Naive thymus-derived CD8-positive, alpha-beta T cell (primary cell): ENCODE data around the gene NR2C2AP. TPM values are rescaled to one million over a fixed set of nuclear protein-coding genes. Genes with fewer than 3 reads are reported as not detected.
"Not testable (repeated sequence)": the region's sequence is repeated elsewhere in the genome, so short reads cannot be mapped to it uniquely, and the experiment has no call there.

Source experiments
- ATAC-seq, 2 donors: fragments of 150-1000 bp; cut with Tn5 transposase in 1 of 2; sonication (Bioruptor Pico), chemical (Tn5 transposase) in 1 of 2; 1 replicate in 1 of 2; 2 replicates in 1 of 2; pipeline ENCODE4 v1.10.0; 2021; ENCODE audit warnings: mild to moderate bottlenecking in 2 of 2, moderate library complexity in 2 of 2
- POLR2A ChIA-PET: fragments of 350-600 bp; sonication (Branson Sonifier 250); formaldehyde crosslinking; loops from one replicate; lab custom pipeline; 2021; ENCODE audit warnings: antibody characterized with exemption; lab: Charles Lee
- DNase-seq, 10 donors: peaks; one replicate each; pipeline versions ENCODE4 v3.0.0 to v3.0.0-alpha.2; 2020 to 2022
- H3K27ac Mint-ChIP-seq, 10 donors: one replicate each; pipeline ENCODE4 v1.8.0; 2020 to 2022; ENCODE audit warnings: mild to moderate bottlenecking in 10 of 10, mixed read lengths in 10 of 10, moderate library complexity in 4 of 10, inconsistent platforms in 1 of 10
- H3K27me3 Mint-ChIP-seq, 5 donors: one replicate each; pipeline ENCODE4 v1.8.0; 2021 to 2022; ENCODE audit warnings: mixed read lengths in 5 of 5
- H3K36me3 Mint-ChIP-seq, 3 donors: one replicate each; pipeline ENCODE4 v1.8.0; 2020 to 2022; ENCODE audit warnings: mixed read lengths in 3 of 3, mild to moderate bottlenecking in 2 of 3, inconsistent platforms in 1 of 3
- H3K4me1 Mint-ChIP-seq, 4 donors: one replicate each; pipeline ENCODE4 v1.8.0; 2021 to 2022; ENCODE audit warnings: mixed read lengths in 4 of 4
- H3K4me3 Mint-ChIP-seq, 10 donors: one replicate each; pipeline ENCODE4 v1.8.0; 2020 to 2022; ENCODE audit warnings: mild to moderate bottlenecking in 10 of 10, mixed read lengths in 10 of 10, moderate library complexity in 6 of 10, inconsistent platforms in 1 of 10
- H3K9me3 Mint-ChIP-seq, 9 donors: one replicate each; pipeline ENCODE4 v1.8.0; 2020 to 2022; ENCODE audit warnings: mixed read lengths in 9 of 9, mild to moderate bottlenecking in 3 of 9, inconsistent platforms in 1 of 9, moderate library complexity in 1 of 9
- polyA plus RNA-seq, 3 donors: library from polyadenylated mRNA; unstranded; fragments of 300-500 nt; fragmentation: Illumina TruSeq; gene quantifications; one replicate each; pipeline ENCODE4 v1.2.3, GENCODE V29; 2021
- total RNA-seq, 8 experiments: library from RNA in 2 of 8; stranded (reverse) in 2 of 8; gene quantifications; one replicate each; pipeline ENCODE4 v1.2.3 and lab custom pipeline; 2021 to 2026

Gene NR2C2AP
- total and polyA plus RNA-seq, 5 experiments from 2014 or later: 23.7 to 37.8 (median 31.8) TPM

GRCh38 chr19:19226663-19227062 is 23.4 kb upstream of the NR2C2AP start:
- Mint-ChIP-seq H3K4me3 (no peak overlapping the region), H3K27me3 (peaks cover 2 to 27% (median 15%) of the 10 kb centered on the region in 5 donors), H3K9me3 (no peaks in the 10 kb centered on the region), H3K4me1 (peaks cover 3 to 11% (median 4%) of the 10 kb centered on the region in 4 donors), H3K36me3 (no peaks in the 10 kb centered on the region), H3K27ac (no peak overlapping the region)
- POLR2A ChIA-PET: no interaction called here
- ATAC-seq: no peak
- DNase-seq: no peak

GRCh38 chr19:19226204-19226603 is 23.0 kb upstream of the NR2C2AP start:
- no peaks in the 10 kb centered on the region for H3K36me3 Mint-ChIP-seq
- H3K4me1 Mint-ChIP-seq: peaks cover 3 to 11% (median 4%) of the 10 kb centered on the region in 4 donors
- H3K4me3 Mint-ChIP-seq: no peak overlapping the region
- no peaks in the 10 kb centered on the region for H3K9me3 Mint-ChIP-seq
- ATAC-seq (no peak), DNase-seq (no peak)
- peaks cover 2 to 27% (median 12%) of the 10 kb centered on the region in 5 donors for H3K27me3 Mint-ChIP-seq
- POLR2A ChIA-PET: no interaction called here
- H3K27ac Mint-ChIP-seq: no peak overlapping the region

DNA sequence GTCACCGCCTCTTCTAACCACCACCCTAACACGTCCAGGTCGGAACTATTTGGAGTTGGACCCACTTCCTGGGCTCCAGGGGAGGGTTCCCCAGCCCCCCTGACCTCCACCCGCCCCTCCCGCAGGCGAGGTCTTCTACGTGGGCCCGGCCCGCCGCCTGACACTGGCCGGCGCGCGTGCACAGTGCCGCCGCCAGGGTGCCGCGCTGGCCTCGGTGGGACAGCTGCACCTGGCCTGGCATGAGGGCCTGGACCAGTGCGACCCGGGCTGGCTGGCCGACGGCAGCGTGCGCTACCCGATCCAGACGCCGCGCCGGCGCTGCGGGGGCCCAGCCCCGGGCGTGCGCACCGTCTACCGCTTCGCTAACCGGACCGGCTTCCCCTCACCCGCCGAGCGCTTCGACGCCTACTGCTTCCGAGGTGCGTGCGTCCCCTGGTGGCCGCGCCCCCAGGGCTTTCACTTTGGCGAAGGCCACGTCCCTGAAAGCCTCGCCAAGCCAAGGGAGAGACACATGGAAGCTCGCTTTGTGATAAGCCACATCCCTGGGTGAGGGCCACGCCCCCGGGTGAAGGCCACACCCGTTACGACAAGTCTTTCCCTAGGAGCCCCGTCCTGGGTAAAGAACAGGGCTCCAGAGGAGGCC is 21.8 kb upstream of the NR2C2AP start:
- no peaks in the 10 kb centered on the region for H3K36me3 Mint-ChIP-seq
- POLR2A ChIA-PET: interaction anchor here (1.1 kb wide), 1 partner anchor 32 kb away, joined by 3 read pairs; no protein-coding TSS in a partner anchor
- DNase-seq: peak; percentile 64 to 88 (median 73)
- ATAC-seq: peak; percentile 97 to 98
- H3K4me3 Mint-ChIP-seq: peak overlapping the region; percentile 63 to 87 (median 78)
- peak overlapping the region in 2 of 10 donors; percentile 63 to 67 for H3K27ac Mint-ChIP-seq
- peaks cover 2 to 23% (median 12%) of the 10 kb centered on the region in 5 donors for H3K27me3 Mint-ChIP-seq
- H3K9me3 Mint-ChIP-seq: no peaks in the 10 kb centered on the region
- peaks cover 3 to 11% (median 4%) of the 10 kb centered on the region in 4 donors for H3K4me1 Mint-ChIP-seq

DNA sequence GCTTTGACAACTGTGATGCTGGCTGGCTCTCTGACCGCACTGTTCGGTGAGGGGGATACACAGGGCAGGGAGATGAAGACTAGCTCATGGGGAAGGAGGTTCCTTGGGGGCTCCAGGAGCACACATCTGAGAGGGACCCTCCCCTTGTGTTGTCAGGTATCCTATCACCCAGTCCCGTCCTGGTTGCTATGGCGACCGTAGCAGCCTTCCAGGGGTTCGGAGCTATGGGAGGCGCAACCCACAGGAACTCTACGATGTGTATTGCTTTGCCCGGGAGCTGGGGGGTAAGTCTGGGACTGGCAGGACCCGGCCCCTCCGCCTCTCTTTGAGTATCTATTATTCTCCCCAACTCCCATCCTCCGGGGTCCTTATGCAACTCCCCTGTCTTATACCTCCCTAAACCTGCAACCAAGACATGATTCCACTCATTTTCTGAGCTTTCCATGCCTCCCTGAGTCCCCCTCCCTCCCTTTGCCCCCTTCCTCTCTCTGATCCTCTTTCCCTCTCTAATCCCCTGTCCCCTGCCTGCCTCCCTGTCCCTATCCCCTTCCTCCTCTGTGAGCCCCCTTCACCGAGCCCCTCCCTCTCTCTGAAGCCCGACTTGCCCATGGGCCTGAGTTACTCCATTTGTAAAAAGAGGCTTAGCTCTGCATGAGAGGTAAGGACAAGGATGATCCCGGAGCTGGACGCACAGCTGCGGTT is 21.1 kb upstream of the NR2C2AP start:
- ATAC-seq (no peak), DNase-seq (no peak)
- peaks cover 4 to 11% (median 4%) of the 10 kb centered on the region in 4 donors for H3K4me1 Mint-ChIP-seq
- peak overlapping the region in 9 of 10 donors; percentile 42 to 77 (median 66) for H3K4me3 Mint-ChIP-seq
- no peak overlapping the region for H3K27ac Mint-ChIP-seq
- no peaks in the 10 kb centered on the region for H3K36me3 Mint-ChIP-seq
- POLR2A ChIA-PET: interaction anchor here (1.1 kb wide), 1 partner anchor 31 kb away, joined by 3 read pairs; no protein-coding TSS in a partner anchor
- H3K9me3 Mint-ChIP-seq: no peaks in the 10 kb centered on the region
- peaks cover 2 to 23% (median 12%) of the 10 kb centered on the region in 5 donors for H3K27me3 Mint-ChIP-seq

DNA sequence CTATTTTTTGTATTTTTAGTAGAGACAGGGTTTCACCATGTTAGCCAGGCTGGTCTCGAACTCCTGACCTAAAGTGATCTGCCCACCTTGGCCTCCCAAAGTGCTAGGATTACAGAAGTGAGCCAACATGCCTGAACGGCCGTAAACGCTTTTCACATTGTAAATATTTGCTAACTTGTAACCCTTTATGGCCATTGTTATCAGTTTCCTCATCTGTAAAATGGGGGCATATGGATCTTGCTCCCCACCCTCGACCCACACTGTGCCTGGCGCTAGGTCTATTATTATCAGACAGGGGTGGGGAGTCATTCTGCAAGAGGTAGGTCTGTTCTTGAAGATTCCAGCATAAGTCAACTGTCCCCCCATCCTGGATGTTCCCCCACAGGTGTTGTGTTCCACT is 20.4 kb upstream of the NR2C2AP start:
- Mint-ChIP-seq H3K27ac (no peak overlapping the region), H3K36me3 (no peaks in the 10 kb centered on the region), H3K27me3 (peaks cover 0 to 21% (median 5%) of the 10 kb centered on the region in 5 donors), H3K4me3 (peak overlapping the region in 4 of 10 donors; percentile 37 to 77 (median 43)), H3K9me3 (no peaks in the 10 kb centered on the region), H3K4me1 (peaks cover 4 to 11% (median 4%) of the 10 kb centered on the region in 4 donors)
- DNase-seq (no peak), ATAC-seq (no peak)
- POLR2A ChIA-PET: no interaction called here

GRCh38 chr19:19223060-19223459 is 19.8 kb upstream of the NR2C2AP start:
- Mint-ChIP-seq H3K27me3 (peaks cover 0 to 15% (median 0%) of the 10 kb centered on the region in 5 donors), H3K36me3 (no peaks in the 10 kb centered on the region)

GRCh38 chr19:19221000-19221399 is 17.8 kb upstream of the NR2C2AP start:
- ATAC-seq, H3K36me3 Mint-ChIP-seq, H3K4me3 Mint-ChIP-seq, POLR2A ChIA-PET, H3K9me3 Mint-ChIP-seq, H3K27ac Mint-ChIP-seq, DNase-seq: not testable (repeated sequence)
- Mint-ChIP-seq H3K4me1 (peaks cover 4 to 11% (median 4%) of the 10 kb centered on the region in 4 donors), H3K27me3 (peaks cover 3 to 21% (median 9%) of the 10 kb centered on the region in 5 donors)

More at GRCh38 chr19:19223060-19223459, 19.8 kb upstream of the NR2C2AP start:
- peak overlapping the region in 1 of 10 donors; percentile 57 for H3K27ac Mint-ChIP-seq
- H3K4me1 Mint-ChIP-seq: peaks cover 4 to 11% (median 4%) of the 10 kb centered on the region in 4 donors
- POLR2A ChIA-PET: no interaction called here
- H3K9me3 Mint-ChIP-seq: no peaks in the 10 kb centered on the region
- no peak for DNase-seq
- H3K4me3 Mint-ChIP-seq: no peak overlapping the region
- ATAC-seq: no peak

DNA sequence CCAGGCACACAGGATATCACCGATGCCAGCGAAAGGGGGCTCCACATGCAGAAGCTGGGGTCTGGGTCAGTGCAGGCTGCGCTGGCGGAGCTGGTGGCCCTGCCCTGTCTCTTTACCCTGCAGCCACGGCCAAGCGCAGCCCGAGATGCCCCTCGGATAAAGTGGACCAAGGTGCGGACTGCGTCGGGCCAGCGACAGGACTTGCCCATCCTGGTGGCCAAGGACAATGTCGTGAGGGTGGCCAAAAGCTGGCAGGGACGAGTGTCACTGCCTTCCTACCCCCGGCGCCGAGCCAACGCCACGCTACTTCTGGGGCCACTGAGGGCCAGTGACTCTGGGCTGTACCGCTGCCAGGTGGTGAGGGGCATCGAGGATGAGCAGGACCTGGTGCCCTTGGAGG is 15.7 kb upstream of the NR2C2AP start:
- ATAC-seq: no peak
- Mint-ChIP-seq H3K27me3 (peaks cover 15 to 41% (median 22%) of the 10 kb centered on the region in 5 donors), H3K36me3 (peaks cover 0 to 4% (median 0%) of the 10 kb centered on the region in 3 donors), H3K4me3 (no peak overlapping the region), H3K4me1 (peaks cover 0 to 4% (median under 1%) of the 10 kb centered on the region in 4 donors), H3K9me3 (no peaks in the 10 kb centered on the region), H3K27ac (no peak overlapping the region)
- no peak for DNase-seq
- POLR2A ChIA-PET: interaction anchor here (0.7 kb wide), 1 partner anchor 22 kb away, joined by 4 read pairs; no protein-coding TSS in a partner anchor

- peaks cover 0 to 5% (median 0%) of the 10 kb centered on the region in 3 donors for H3K36me3 Mint-ChIP-seq
- H3K9me3 Mint-ChIP-seq: peaks cover 0 to 2% (median 0%) of the 10 kb centered on the region in 9 donors
- no peak overlapping the region for H3K4me3 Mint-ChIP-seq
- DNase-seq: no peak
- H3K27me3 Mint-ChIP-seq: peaks cover 24 to 54% (median 31%) of the 10 kb centered on the region in 5 donors
- H3K27ac Mint-ChIP-seq: no peak overlapping the region
- ATAC-seq: no peak
- H3K4me1 Mint-ChIP-seq: peaks cover 0 to 5% (median 2%) of the 10 kb centered on the region in 4 donors
- POLR2A ChIA-PET: no interaction called here
These were observed 13.9 kb upstream of the NR2C2AP start for GRCh38 chr19:19217099-19217498.

GRCh38 chr19:19215792-19216191 is 12.6 kb upstream of the NR2C2AP start:
- H3K9me3 Mint-ChIP-seq: peaks cover 0 to 2% (median 0%) of the 10 kb centered on the region in 9 donors
- peaks cover 0 to 5% (median 0%) of the 10 kb centered on the region in 3 donors for H3K36me3 Mint-ChIP-seq
- H3K27ac Mint-ChIP-seq: no peak overlapping the region
- H3K27me3 Mint-ChIP-seq: peaks cover 28 to 60% (median 37%) of the 10 kb centered on the region in 5 donors
- H3K4me1 Mint-ChIP-seq: peaks cover 0 to 5% (median 2%) of the 10 kb centered on the region in 4 donors
- DNase-seq (no peak), ATAC-seq (no peak)
- H3K4me3 Mint-ChIP-seq: no peak overlapping the region
- POLR2A ChIA-PET: no interaction called here

DNA sequence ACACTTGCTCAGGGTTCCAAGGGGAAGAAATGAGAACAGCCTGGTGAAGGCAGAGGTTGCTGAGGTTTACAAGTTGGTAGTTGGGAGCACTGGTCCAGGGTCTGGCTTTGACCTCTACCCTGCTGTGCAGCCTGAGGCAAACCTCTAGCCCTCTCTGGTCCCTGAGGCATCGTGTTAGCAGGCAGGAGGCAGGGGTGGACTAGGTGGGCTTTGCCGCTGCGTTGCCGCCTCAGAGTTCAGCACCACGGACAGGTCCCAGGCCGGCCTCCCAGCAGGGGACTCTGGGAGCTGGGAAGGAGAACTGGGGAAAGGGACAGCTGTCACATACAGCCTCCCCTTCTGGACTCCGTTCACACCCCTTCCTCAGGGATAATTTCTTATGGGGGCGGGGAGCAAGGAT is 11.7 kb upstream of the NR2C2AP start:
- H3K9me3 Mint-ChIP-seq: peaks cover 0 to 2% (median 0%) of the 10 kb centered on the region in 9 donors
- peaks cover 28 to 66% (median 39%) of the 10 kb centered on the region in 5 donors for H3K27me3 Mint-ChIP-seq
- ATAC-seq (peak; percentile 32 to 33), DNase-seq (peak in 4 of 10 donors; percentile 26 to 48 (median 29))
- POLR2A ChIA-PET: no interaction called here
- H3K4me1 Mint-ChIP-seq: peaks cover 0 to 5% (median 2%) of the 10 kb centered on the region in 4 donors
- no peak overlapping the region for H3K4me3 Mint-ChIP-seq
- H3K27ac Mint-ChIP-seq: peak overlapping the region in 1 of 10 donors; percentile 8
- peaks cover 0 to 5% (median 0%) of the 10 kb centered on the region in 3 donors for H3K36me3 Mint-ChIP-seq

DNA sequence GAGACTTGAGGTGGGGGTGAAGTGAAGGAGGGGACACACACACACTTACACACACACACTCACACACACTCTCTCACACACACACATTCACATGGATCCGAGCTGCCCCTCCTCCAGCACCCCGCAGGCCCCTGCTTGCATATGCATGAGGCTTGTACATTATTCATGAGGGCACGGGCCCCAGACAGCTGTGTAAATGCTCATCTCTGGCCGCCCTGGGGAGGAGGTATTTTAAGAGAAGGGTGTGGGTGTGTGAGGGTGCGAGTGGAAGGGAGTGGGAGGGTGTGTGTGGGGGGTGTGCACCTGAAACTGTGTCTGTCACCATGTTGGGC is 10.9 kb upstream of the NR2C2AP start:
- no peak for ATAC-seq
- Mint-ChIP-seq H3K36me3 (peaks cover 0 to 5% (median 0%) of the 10 kb centered on the region in 3 donors), H3K27ac (no peak overlapping the region), H3K4me1 (peaks cover 0 to 5% (median 2%) of the 10 kb centered on the region in 4 donors), H3K9me3 (peaks cover 0 to 2% (median 0%) of the 10 kb centered on the region in 9 donors), H3K4me3 (no peak overlapping the region), H3K27me3 (peaks cover 28 to 73% (median 43%) of the 10 kb centered on the region in 5 donors)
- no peak for DNase-seq
- POLR2A ChIA-PET: no interaction called here
